B cell (primary cell): ENCODE measurements around the gene SIRPA. TPM values are rescaled to one million over a fixed set of nuclear protein-coding genes. Genes with fewer than 3 reads are reported as not detected.

Experiments used
- ATAC-seq: fragments of 200-7000 bp; cut with Tn5 transposase; one replicate; pipeline ENCODE4 v1.10.0; 2021; ENCODE audit warnings: low read depth, mild to moderate bottlenecking, moderate number of reproducible peaks, moderate library complexity
- CTCF ChIA-PET: fragments of 350-600 bp; sonication (Branson Sonifier 250); formaldehyde crosslinking; loops from one replicate; lab custom pipeline; 2021; ENCODE audit warnings: antibody characterized with exemption, inconsistent platforms; lab: Charles Lee
- POLR2A ChIA-PET: fragments of 350-600 bp; sonication (Branson Sonifier 250); formaldehyde crosslinking; loops from one replicate; lab custom pipeline; 2021; ENCODE audit warnings: antibody characterized with exemption; lab: Charles Lee
- DNase-seq: peaks from one replicate; pipeline ENCODE4 v3.0.0; 2013
- H2AFZ ChIP-seq: 2 replicates; pipeline ENCODE4 v1.6.1; 2012; ENCODE audit warnings: mild to moderate bottlenecking, low read depth, low read length; ENCODE audit not compliant: insufficient read depth, poor library complexity, severe bottlenecking
- H3K27ac ChIP-seq, 2 donors: 1 replicate in 1 of 2; 2 replicates in 1 of 2; pipeline ENCODE4 v1.5.1; 2012 to 2013; ENCODE audit warnings: low read length in 2 of 2, mild to moderate bottlenecking in 2 of 2, moderate library complexity in 1 of 2
- H3K27me3 ChIP-seq, 4 experiments: fragments of 200-600 bp in 1 of 4; sonication (generic) in 1 of 4; replicated peaks in 1 of 4; 1 replicate in 2 of 4; 2 replicates in 2 of 4; pipeline versions ENCODE4 v1.6.1 to v1.7.0; 2013 to 2016; ENCODE audit warnings: low read length in 3 of 4, mild to moderate bottlenecking in 2 of 4, mixed read lengths in 1 of 4, moderate library complexity in 1 of 4; ENCODE audit not compliant: insufficient read depth in 4 of 4, control insufficient read depth in 3 of 4; ENCODE audit errors: control extremely low read depth in 1 of 4
- H3K36me3 ChIP-seq, 2 experiments: replicated peaks in 1 of 2; 1 replicate in 1 of 2; 2 replicates in 1 of 2; pipeline versions ENCODE4 v1.6.1 to v1.7.1; 2013; ENCODE audit warnings: low read length in 1 of 2; ENCODE audit not compliant: insufficient read depth in 2 of 2, control insufficient read depth in 1 of 2; ENCODE audit errors: control extremely low read depth in 1 of 2, extremely low read depth in 1 of 2
- H3K4me1 ChIP-seq, 2 donors: fragments of 200-600 bp in 1 of 2; sonication (generic) in 1 of 2; 1 replicate in 1 of 2; 2 replicates in 1 of 2; pipeline versions ENCODE4 v1.5.1 to v1.6.1; 2013 to 2017; ENCODE audit warnings: low read length in 2 of 2; ENCODE audit not compliant: control insufficient read depth in 2 of 2, insufficient read depth in 2 of 2
- H3K4me2 ChIP-seq: replicated peaks from 2 replicates; pipeline ENCODE3; 2012; ENCODE audit warnings: mild to moderate bottlenecking, low read depth, low read length; ENCODE audit not compliant: poor library complexity, severe bottlenecking
- H3K4me3 ChIP-seq, 5 experiments: fragments of 200-600 bp in 1 of 5; sonication (generic) in 1 of 5; 1 replicate in 3 of 5; 2 replicates in 2 of 5; pipeline versions ENCODE4 v1.5.1 to v1.7.0; 2011 to 2016; ENCODE audit warnings: low read length in 4 of 5, mild to moderate bottlenecking in 4 of 5, low read depth in 2 of 5, control low read depth in 1 of 5, moderate library complexity in 1 of 5; ENCODE audit not compliant: insufficient read depth in 1 of 5; ENCODE audit errors: control extremely low read depth in 1 of 5, extremely low read depth in 1 of 5
- H3K79me2 ChIP-seq: fragments of 200-600 bp; sonication (generic); one replicate; pipeline ENCODE4 v1.6.0; 2016; ENCODE audit warnings: low read length; ENCODE audit not compliant: control insufficient read depth, insufficient read depth
- H3K9ac ChIP-seq: fragments of 200-600 bp; sonication (generic); 2 replicates; pipeline ENCODE4 v1.6.1; 2017; ENCODE audit warnings: mild to moderate bottlenecking, low read length, moderate library complexity
- H3K9me3 ChIP-seq, 3 donors: one replicate each; pipeline versions ENCODE4 v1.6.1 to v1.7.1; 2013; ENCODE audit warnings: low read length in 2 of 3; ENCODE audit not compliant: control insufficient read depth in 2 of 3, insufficient read depth in 1 of 3; ENCODE audit errors: control extremely low read depth in 1 of 3
- H4K20me1 ChIP-seq: 2 replicates; pipeline ENCODE4 v1.6.0; 2012; ENCODE audit warnings: mild to moderate bottlenecking, low read length; ENCODE audit not compliant: insufficient read depth, control insufficient read depth, poor library complexity, severe bottlenecking
- H3K27ac Mint-ChIP-seq: one replicate; pipeline ENCODE4 v1.8.0; 2021; ENCODE audit warnings: mixed read lengths
- H3K27me3 Mint-ChIP-seq: one replicate; pipeline ENCODE4 v1.8.0; 2021; ENCODE audit warnings: mixed read lengths
- H3K4me1 Mint-ChIP-seq: one replicate; pipeline ENCODE4 v1.8.0; 2021; ENCODE audit warnings: mixed read lengths
- H3K4me3 Mint-ChIP-seq: one replicate; pipeline ENCODE4 v1.8.0; 2021; ENCODE audit warnings: mixed read lengths
- H3K9me3 Mint-ChIP-seq: one replicate; pipeline ENCODE4 v1.8.0; 2022; ENCODE audit warnings: mixed read lengths; ENCODE audit not compliant: insufficient read depth
- EZH2 ChIP-seq: IDR thresholded peaks from 2 replicates; pipeline ENCODE4 v1.6.1; 2012; ENCODE audit warnings: borderline replicate concordance, low read depth, mild to moderate bottlenecking, moderate library complexity, low read length; ENCODE audit not compliant: insufficient read depth, poor library complexity, severe bottlenecking
- WGBS: methylation state at CpG from one replicate; pipeline ENCODE4 v1.1.5; 2013; ENCODE audit warnings: missing lambda C conversion rate; ENCODE audit not compliant: insufficient coverage; 5-methylcytosine and 5-hydroxymethylcytosine counted together
- intact Hi-C: fragments of 100-400 bp; cut with micrococcal nuclease; formaldehyde crosslinking; loops from one replicate; pipeline ENCODE4 v1.10.0; 2022
- polyA plus RNA-seq: library from polyadenylated mRNA; depleted of rRNA; stranded (reverse); fragments of >200 nt; gene quantifications from 2 replicates; pipeline ENCODE4 v1.2.3, GENCODE V29; 2012
- total RNA-seq, 2 donors: library from RNA; stranded (reverse); fragments of 120-200 nt in 1 of 2; gene quantifications; 1 replicate in 1 of 2; 2 replicates in 1 of 2; pipeline versions ENCODE4 v1.2.3 to v1.2.4, GENCODE V29; 2013 to 2022
- TF ChIP-seq, protein P1 (sequence below): fragments of 200-600 bp; IDR thresholded peaks from one replicate; pipeline ENCODE4 v1.8.0; 2022; ENCODE audit warnings: antibody characterized with exemption, mild to moderate bottlenecking

Gene SIRPA
- total and polyA plus RNA-seq, 2 donors (not counting 1 experiment from before 2014, with no cell fraction given) = 0.94 to 10.2 TPM

DNA sequence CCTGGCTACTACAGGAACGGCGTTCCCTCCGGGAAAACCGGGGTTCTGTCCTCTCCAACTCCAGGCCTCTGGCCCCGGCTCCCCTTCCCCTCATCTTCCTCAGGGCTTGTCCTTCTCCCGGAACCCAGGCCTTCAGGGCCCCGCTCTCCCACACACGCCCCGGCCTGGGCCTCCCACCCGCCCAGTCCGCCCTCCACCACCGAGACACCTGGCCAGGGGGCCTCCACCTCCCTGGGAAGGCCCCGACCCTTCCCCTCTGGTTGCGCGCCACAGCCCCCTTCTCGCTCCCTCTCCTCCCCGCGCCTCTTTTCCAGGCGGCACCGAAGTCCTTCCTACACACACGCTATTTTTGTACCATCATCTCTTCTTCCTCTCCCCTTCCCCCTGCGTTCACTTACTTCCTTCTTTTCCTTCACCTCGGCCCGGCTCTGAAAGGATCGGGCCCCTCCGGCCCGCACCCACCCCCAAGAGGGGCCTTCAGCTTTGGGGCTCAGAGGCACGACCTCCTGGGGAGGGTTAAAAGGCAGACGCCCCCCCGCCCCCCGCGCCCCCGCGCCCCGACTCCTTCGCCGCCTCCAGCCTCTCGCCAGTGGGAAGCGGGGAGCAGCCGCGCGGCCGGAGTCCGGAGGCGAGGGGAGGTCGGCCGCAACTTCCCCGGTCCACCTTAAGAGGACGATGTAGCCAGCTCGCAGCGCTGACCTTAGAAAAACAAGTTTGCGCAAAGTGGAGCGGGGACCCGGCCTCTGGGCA is 1.3 kb upstream of the SIRPA start:
- no peak for ATAC-seq
- intact Hi-C loops = no loop called here
- H3K27me3 ChIP-seq = peaks cover 0 to 14% (median 6%) of the 10 kb centered on the region in 4 experiments

More for the DNA sequence above, 1.3 kb upstream of the SIRPA start:
- Mint-ChIP-seq H3K27ac (peak overlapping the region; percentile 67), H3K4me3 (peak overlapping the region; percentile 88), H3K9me3 (no peaks in the 10 kb centered on the region), H3K4me1 (peaks cover 44% of the 10 kb centered on the region), H3K27me3 (peaks cover 8% of the 10 kb centered on the region)
- no peak for TF ChIP-seq EZH2
- TF ChIP-seq, protein P1, sequence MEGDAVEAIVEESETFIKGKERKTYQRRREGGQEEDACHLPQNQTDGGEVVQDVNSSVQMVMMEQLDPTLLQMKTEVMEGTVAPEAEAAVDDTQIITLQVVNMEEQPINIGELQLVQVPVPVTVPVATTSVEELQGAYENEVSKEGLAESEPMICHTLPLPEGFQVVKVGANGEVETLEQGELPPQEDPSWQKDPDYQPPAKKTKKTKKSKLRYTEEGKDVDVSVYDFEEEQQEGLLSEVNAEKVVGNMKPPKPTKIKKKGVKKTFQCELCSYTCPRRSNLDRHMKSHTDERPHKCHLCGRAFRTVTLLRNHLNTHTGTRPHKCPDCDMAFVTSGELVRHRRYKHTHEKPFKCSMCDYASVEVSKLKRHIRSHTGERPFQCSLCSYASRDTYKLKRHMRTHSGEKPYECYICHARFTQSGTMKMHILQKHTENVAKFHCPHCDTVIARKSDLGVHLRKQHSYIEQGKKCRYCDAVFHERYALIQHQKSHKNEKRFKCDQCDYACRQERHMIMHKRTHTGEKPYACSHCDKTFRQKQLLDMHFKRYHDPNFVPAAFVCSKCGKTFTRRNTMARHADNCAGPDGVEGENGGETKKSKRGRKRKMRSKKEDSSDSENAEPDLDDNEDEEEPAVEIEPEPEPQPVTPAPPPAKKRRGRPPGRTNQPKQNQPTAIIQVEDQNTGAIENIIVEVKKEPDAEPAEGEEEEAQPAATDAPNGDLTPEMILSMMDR = no peak
- no peak overlapping the region for H3K27ac ChIP-seq
- H2AFZ ChIP-seq = peak overlapping the region; percentile 73
- POLR2A ChIA-PET = no interaction called here
- no peaks in the 10 kb centered on the region for H3K9me3 ChIP-seq
- no peaks in the 10 kb centered on the region for H3K79me2 ChIP-seq
- CTCF ChIA-PET = interaction anchor here (0.7 to 1.2 kb wide), 2 partner anchors 38 to 71 kb away, joined by 3 read pairs; no protein-coding TSS in a partner anchor
- peak overlapping the region; percentile 60 for H3K9ac ChIP-seq
- H4K20me1 ChIP-seq = no peaks in the 10 kb centered on the region
- no peak for DNase-seq
- peak overlapping the region; percentile 86 for H3K4me2 ChIP-seq
- peaks cover 41 to 48% of the 10 kb centered on the region in 2 donors for H3K4me1 ChIP-seq
- 6% methylated on average over 48 of the region's 54 CpGs for WGBS
- H3K36me3 ChIP-seq = no peaks in the 10 kb centered on the region
- peak overlapping the region; percentile 8 to 61 (median 55) for H3K4me3 ChIP-seq
